Renal cortex interstitium (tissue), 11 donors: Measurements from ENCODE around the gene PYY. TPM values are rescaled to one million over a fixed set of nuclear protein-coding genes. Genes with fewer than 3 reads are reported as not detected.

Experiments used
- DNase-seq, 11 donors: peaks; one replicate each; pipeline ENCODE4 v3.0.0-alpha.2; 2013; ENCODE audit warnings: low read depth in 9 of 11, low spot score in 4 of 11; ENCODE audit errors: extremely low read depth in 1 of 11
- polyA plus RNA-seq, 3 donors: library from polyadenylated mRNA; unstranded; fragments of 120-200 nt; gene quantifications; one replicate each; pipeline ENCODE4 v1.2.1, GENCODE V29; 2013; ENCODE audit not compliant: insufficient read length in 3 of 3

PYY gene
- polyA plus RNA-seq, 3 donors = 0.19 to 0.73 (median 0.25) TPM

DNA sequence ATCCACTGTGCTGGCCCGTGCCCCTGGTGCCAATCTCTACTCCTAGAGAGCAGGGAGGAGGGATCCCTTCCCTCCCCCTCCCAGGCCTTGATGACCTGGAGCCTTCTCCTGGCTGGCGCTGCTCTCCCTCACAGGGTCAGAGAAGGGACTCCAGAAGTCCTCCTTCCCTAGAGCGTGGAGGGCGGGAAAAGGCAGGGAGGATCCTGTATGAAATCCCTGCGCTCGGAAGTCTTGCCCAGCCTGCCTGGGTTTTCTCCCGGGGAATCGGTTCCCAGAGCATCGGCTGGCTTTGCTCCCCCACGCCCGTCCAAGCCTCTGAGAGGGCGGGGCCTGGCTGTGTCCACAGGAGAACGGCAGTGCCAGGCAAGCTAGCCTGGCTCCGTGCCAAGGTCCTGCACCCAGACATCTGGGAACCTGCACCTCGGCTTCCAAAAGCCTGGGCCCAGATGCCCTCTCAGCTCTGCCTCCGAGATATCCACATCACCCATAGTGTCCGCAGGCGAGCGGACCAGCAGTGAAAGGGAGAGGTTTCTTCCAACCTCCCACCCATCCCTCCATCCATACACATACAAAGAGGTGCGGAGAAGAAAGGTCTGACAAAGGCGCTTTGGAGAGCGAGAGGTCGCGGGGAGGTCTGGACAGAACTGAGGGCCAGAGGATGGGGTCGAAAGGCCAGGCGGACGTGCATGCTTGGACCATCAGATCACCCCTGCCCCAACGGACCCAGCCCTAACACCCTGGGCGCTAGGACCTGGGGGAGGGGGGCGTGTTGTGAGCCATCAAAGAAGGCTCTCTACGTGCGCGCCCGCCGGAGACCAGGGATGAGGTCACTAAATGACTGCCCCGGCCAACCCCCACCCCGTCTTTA, 47.5 kb downstream of the PYY start:
- DNase-seq = peak in 3 of 11 donors; percentile 68 to 80 (median 77)

DNA sequence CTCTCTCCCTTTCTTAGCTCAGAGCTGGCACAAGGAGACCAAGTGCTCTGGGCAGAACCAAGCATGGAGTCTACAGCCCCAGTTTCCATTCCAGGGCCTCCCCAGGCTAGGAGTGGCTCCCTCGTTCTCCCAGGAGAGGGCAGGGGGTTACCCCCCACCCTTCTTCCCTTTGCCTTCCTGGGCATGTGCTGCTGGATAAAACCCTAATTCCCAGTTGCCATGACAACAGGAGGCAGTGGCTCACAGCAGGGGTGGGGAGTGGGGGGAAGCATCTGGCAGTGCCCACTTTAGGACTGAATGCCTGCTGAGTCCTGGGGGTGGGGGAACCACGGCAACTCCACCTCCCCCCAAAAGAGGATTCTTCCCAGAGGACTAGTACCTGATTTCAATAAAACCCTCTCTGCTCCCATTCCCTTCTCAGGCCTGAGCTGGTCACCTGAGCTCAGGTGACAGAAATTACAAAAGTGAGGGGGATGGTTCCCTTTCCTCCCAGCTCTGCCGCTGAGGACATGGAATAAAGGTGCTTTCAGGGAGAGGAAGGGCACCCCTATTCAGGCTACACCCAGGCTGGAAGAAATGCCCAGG, 48.2 kb downstream of the PYY start:
- DNase-seq = no peak

Other genes with a start within 250 kb of the PYY start
- gene SOST, start 195.1 kb downstream of the PYY start, polyA plus RNA-seq = 10 to 100 TPM; 45.9 to 56.9 (median 53.5) TPM
- gene DUSP3, start 175.0 kb downstream of the PYY start, polyA plus RNA-seq = 10 to 100 TPM; 55.7 to 63.6 (median 57.0) TPM
- gene CFAP97D1, start 173.5 kb downstream of the PYY start, polyA plus RNA-seq = under 1 TPM in 2 of 3 donors, not detected in 1; 0.04 to 0.08 TPM
- 10 to 100 TPM in 1 of 3 donors, 1 to 10 TPM in 2; 7.7 to 15.0 (median 8.0) TPM for gene MPP3, start 120.8 kb downstream of the PYY start, polyA plus RNA-seq
- gene CD300LG, start 106.8 kb downstream of the PYY start, polyA plus RNA-seq = 1 to 10 TPM in 2 of 3 donors, under 1 TPM in 1; 0.89 to 1.7 (median 1.3) TPM
- gene MPP2, start 46.4 kb downstream of the PYY start, polyA plus RNA-seq = 1 to 10 TPM; 5.8 to 8.2 (median 7.1) TPM
- gene PPY, start 11.5 kb downstream of the PYY start, polyA plus RNA-seq = 1 to 10 TPM in 1 of 3 donors, under 1 TPM in 1, not detected in 1; 0.30 to 2.3 TPM
- gene NAGS, start 50.7 kb upstream of the PYY start, polyA plus RNA-seq = 1 to 10 TPM; 2.7 to 7.1 (median 3.3) TPM
- gene TMEM101, start 61.0 kb upstream of the PYY start, polyA plus RNA-seq = 10 to 100 TPM; 38.6 to 51.7 (median 43.5) TPM
- gene LSM12, start 112.7 kb upstream of the PYY start, polyA plus RNA-seq = 10 to 100 TPM; 37.2 to 45.5 (median 39.1) TPM
- gene G6PC3, start 116.8 kb upstream of the PYY start, polyA plus RNA-seq = 10 to 100 TPM; 73.8 to 90.2 (median 84.7) TPM
- 10 to 100 TPM; 44.7 to 59.4 (median 55.3) TPM for gene HDAC5, start 169.7 kb upstream of the PYY start, polyA plus RNA-seq
- 1 to 10 TPM; 4.9 TPM for gene HROB, start 188.0 kb upstream of the PYY start, polyA plus RNA-seq
- gene ASB16, start 216.8 kb upstream of the PYY start, polyA plus RNA-seq = 1 to 10 TPM; 2.2 to 3.9 (median 2.6) TPM
- 10 to 100 TPM; 38.7 to 55.2 (median 45.8) TPM for gene TMUB2, start 233.0 kb upstream of the PYY start, polyA plus RNA-seq
- gene ATXN7L3, start 245.9 kb upstream of the PYY start, polyA plus RNA-seq = 10 to 100 TPM; 62.1 to 67.6 (median 63.3) TPM